Mesothelial cell of epicardium (in vitro differentiated cells): ENCODE results near the gene STK32B. TPM values are rescaled to one million over a fixed set of nuclear protein-coding genes. Genes with fewer than 3 reads are reported as not detected.

Source experiments
- DNase-seq, 2 experiments: peaks; one replicate each; pipeline ENCODE4 v3.0.0; 2021; ENCODE audit warnings: low spot score in 2 of 2; ENCODE audit not compliant: unreplicated experiment in 2 of 2
- H3K27ac Mint-ChIP-seq: 2 replicates; pipeline ENCODE4 v1.8.0; 2021; ENCODE audit warnings: mixed read lengths
- H3K27me3 Mint-ChIP-seq: 2 replicates; pipeline ENCODE4 v1.8.0; 2021; ENCODE audit warnings: low read depth, mixed read lengths
- H3K36me3 Mint-ChIP-seq: 2 replicates; pipeline ENCODE4 v1.8.0; 2021; ENCODE audit warnings: mixed read lengths
- H3K4me1 Mint-ChIP-seq: 2 replicates; pipeline ENCODE4 v1.8.0; 2021; ENCODE audit warnings: mixed read lengths
- H3K4me3 Mint-ChIP-seq: 2 replicates; pipeline ENCODE4 v1.8.0; 2021; ENCODE audit warnings: mild to moderate bottlenecking, moderate library complexity, mixed read lengths
- H3K9me3 Mint-ChIP-seq: 2 replicates; pipeline ENCODE4 v1.8.0; 2021; ENCODE audit warnings: mixed read lengths
- CTCF ChIP-seq: fragments of 200-600 bp; sonication (generic); IDR thresholded peaks from one replicate; pipeline ENCODE4 v1.5.0; 2021; ENCODE audit warnings: antibody characterized with exemption; ENCODE audit not compliant: unreplicated experiment
- total RNA-seq: library from RNA; stranded (reverse); gene quantifications from 3 replicates; pipeline ENCODE4 v1.2.1, GENCODE V29; 2021

The STK32B gene
- total RNA-seq, 1 donor from 2014 or later = 0.96 TPM

GRCh38 chr4:5300283-5300682 lies 249.0 kb downstream of the STK32B start:
- no peak for DNase-seq
- H3K36me3 Mint-ChIP-seq = no peaks in the 10 kb centered on the region

GRCh38 chr4:5307928-5308327 lies 256.6 kb downstream of the STK32B start:
- H3K27me3 Mint-ChIP-seq = peaks cover 8% of the 10 kb centered on the region
- H3K4me1 Mint-ChIP-seq = no peaks in the 10 kb centered on the region
- H3K27ac Mint-ChIP-seq = no peak overlapping the region
- no peak overlapping the region for H3K4me3 Mint-ChIP-seq
- DNase-seq = no peak
- no peaks in the 10 kb centered on the region for H3K36me3 Mint-ChIP-seq
- TF ChIP-seq CTCF = no peak
- H3K9me3 Mint-ChIP-seq = peaks cover 21% of the 10 kb centered on the region

More at GRCh38 chr4:5300283-5300682, 249.0 kb downstream of the STK32B start:
- TF ChIP-seq CTCF = no peak
- Mint-ChIP-seq H3K4me3 (no peak overlapping the region), H3K27ac (no peak overlapping the region), H3K27me3 (peaks cover 29% of the 10 kb centered on the region), H3K4me1 (no peaks in the 10 kb centered on the region), H3K9me3 (peaks cover 9% of the 10 kb centered on the region)

GRCh38 chr4:5322321-5322720 lies 271.0 kb downstream of the STK32B start:
- H3K4me1 Mint-ChIP-seq = no peaks in the 10 kb centered on the region
- no peak for DNase-seq
- TF ChIP-seq CTCF = no peak
- H3K4me3 Mint-ChIP-seq = no peak overlapping the region
- H3K36me3 Mint-ChIP-seq = no peaks in the 10 kb centered on the region
- H3K9me3 Mint-ChIP-seq = peaks cover 33% of the 10 kb centered on the region
- peaks cover 4% of the 10 kb centered on the region for H3K27me3 Mint-ChIP-seq
- no peak overlapping the region for H3K27ac Mint-ChIP-seq

GRCh38 chr4:5330339-5330989 lies 279.2 kb downstream of the STK32B start:
- Mint-ChIP-seq H3K9me3 (peaks cover 20% of the 10 kb centered on the region), H3K4me1 (no peaks in the 10 kb centered on the region), H3K36me3 (no peaks in the 10 kb centered on the region), H3K27me3 (peaks cover 5% of the 10 kb centered on the region), H3K4me3 (no peak overlapping the region), H3K27ac (no peak overlapping the region)
- DNase-seq = no peak
- TF ChIP-seq CTCF = no peak

- Mint-ChIP-seq H3K36me3 (no peaks in the 10 kb centered on the region), H3K4me3 (no peak overlapping the region), H3K27me3 (peaks cover 4% of the 10 kb centered on the region), H3K4me1 (no peaks in the 10 kb centered on the region), H3K9me3 (peaks cover 12% of the 10 kb centered on the region), H3K27ac (no peak overlapping the region)
- no peak for TF ChIP-seq CTCF
- DNase-seq = no peak
Observed at GRCh38 chr4:5337731-5338130, 286.5 kb downstream of the STK32B start.
